Measurements from ENCODE around the gene TMEM53.
A peak's percentile ranks its signal among the peaks of the same experiment; 100 is the strongest.
"Not testable (repeated sequence)": the region's sequence is repeated elsewhere in the genome, so short reads cannot be mapped to it uniquely, and the experiment has no call there.

TMEM53 gene

DNA sequence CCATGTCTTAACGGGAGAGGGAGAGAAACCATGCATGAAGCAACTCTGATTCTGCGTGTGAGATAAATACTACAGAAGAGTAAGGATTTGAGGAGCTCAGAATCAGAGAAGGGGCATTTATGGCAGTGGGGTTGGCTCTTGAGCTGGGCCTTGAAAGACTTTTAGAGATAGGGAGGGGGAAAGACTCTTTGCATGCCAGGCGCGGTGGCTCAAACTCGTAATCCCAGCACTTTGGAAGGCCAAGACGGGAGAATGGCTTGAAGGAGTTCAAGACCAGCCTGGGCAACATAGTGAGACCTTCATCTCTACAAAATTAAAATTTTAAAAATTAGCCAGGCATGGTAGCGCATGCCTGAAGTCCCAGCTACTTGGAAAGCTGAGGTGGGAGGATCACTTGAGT is 905 bp upstream of the TMEM53 start:
- H3K4me3 ChIP-seq (replicated peaks; ENCODE audit: low read depth, low read length): peak overlapping the region; percentile 79
- no peak for DNase-seq (ENCODE audit: low read depth)

GRCh38 chr1:44673675-44674112 is 587 bp downstream of the TMEM53 start:
- peak overlapping the region; percentile 79 for H3K4me3 ChIP-seq (replicated peaks; ENCODE audit: low read depth, low read length)
- no peak for TF ChIP-seq CTCF (IDR thresholded peaks at IDR 0.05; ENCODE audit: low read length, missing control alignments)
- no peak for DNase-seq (ENCODE audit: low read depth)

More for the DNA sequence above, 905 bp upstream of the TMEM53 start:
- no peak for TF ChIP-seq CTCF (IDR thresholded peaks at IDR 0.05; ENCODE audit: low read length, missing control alignments)

DNA sequence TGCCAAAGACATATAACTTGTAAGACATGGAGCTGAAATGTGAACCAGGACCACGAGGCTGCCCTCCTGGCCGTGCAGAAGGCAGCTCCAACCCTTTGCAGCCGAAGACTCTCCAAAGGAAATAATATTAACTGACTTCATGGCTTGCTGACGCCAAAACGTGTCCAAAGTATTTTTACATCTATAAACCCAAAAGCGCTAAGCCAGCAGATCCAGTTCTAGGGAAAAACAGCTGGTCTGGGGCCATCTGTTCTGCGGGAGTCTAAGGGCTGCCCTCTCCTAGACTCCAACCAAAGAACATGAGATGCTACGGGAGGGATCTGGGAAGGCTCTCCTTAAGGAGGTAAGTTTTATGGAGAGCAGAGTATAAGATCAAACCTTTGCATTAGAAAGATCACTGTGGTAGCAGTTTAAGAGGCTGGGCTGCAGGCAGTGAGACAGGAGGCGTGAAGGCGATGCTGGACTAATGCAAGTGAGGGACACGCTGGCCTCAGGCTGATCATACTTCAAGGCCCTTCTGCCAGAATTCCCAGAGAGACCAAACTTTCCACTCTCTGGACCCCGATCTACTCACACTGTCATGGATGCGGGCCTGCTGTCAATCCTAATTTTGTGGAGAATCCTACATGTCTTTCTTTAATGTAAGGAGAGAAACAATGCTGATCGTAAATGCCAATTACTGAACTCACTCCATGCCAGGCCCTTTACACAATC is 1.2 kb downstream of the TMEM53 start:
- TF ChIP-seq CTCF (IDR thresholded peaks at IDR 0.05; ENCODE audit: low read length, missing control alignments): no peak
- peak overlapping the region; percentile 79 for H3K4me3 ChIP-seq (replicated peaks; ENCODE audit: low read depth, low read length)
- DNase-seq (ENCODE audit: low read depth): no peak

GRCh38 chr1:44672254-44672955 is 1.9 kb downstream of the TMEM53 start:
- no peak overlapping the region for H3K4me3 ChIP-seq (replicated peaks; ENCODE audit: low read depth, low read length)
- peak; percentile 24 for DNase-seq (ENCODE audit: low read depth)
- no peak for TF ChIP-seq CTCF (IDR thresholded peaks at IDR 0.05; ENCODE audit: low read length, missing control alignments)

GRCh38 chr1:44670751-44671640 is 3.3 kb downstream of the TMEM53 start:
- no peak for TF ChIP-seq CTCF (IDR thresholded peaks at IDR 0.05; ENCODE audit: low read length, missing control alignments)
- no peak overlapping the region for H3K4me3 ChIP-seq (replicated peaks; ENCODE audit: low read depth, low read length)
- DNase-seq (ENCODE audit: low read depth): no peak

DNA sequence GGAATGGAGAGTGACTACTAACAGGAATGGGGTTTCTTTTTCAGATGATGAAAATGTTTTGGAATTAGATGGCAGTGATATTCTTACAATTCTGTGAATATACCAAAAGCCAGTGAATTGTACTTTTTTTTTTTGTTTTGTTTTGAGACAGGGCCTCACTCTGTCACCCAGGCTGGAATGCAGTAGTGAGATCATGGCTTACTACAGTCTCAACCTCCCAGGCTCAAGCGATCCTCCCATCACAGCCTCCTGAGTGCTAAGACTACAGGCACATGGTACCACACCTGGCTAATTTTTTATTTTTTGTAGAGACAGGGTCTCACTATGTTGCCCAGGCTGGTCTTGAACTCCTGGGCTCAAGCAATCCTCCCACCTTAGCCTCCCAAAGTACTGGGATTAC is 7.6 kb downstream of the TMEM53 start:
- not testable (repeated sequence) for H3K4me3 ChIP-seq (replicated peaks; ENCODE audit: low read depth, low read length); DNase-seq (ENCODE audit: low read depth)

Data from fibroblast of pulmonary artery (primary cell).